HL-60 (cell line): ENCODE data around the gene DNASE1L3.

Source experiments
- POLR2AphosphoS5 ChIP-seq: IDR thresholded peaks from 2 replicates; pipeline ENCODE4 v1.6.1; 2012; ENCODE audit warnings: low read depth
- TF ChIP-seq, protein P1 (sequence below): IDR thresholded peaks from one replicate; pipeline ENCODE4 v1.5.1; 2011; ENCODE audit warnings: low read length, control low read depth, inconsistent platforms; ENCODE audit not compliant: insufficient read depth

DNA sequence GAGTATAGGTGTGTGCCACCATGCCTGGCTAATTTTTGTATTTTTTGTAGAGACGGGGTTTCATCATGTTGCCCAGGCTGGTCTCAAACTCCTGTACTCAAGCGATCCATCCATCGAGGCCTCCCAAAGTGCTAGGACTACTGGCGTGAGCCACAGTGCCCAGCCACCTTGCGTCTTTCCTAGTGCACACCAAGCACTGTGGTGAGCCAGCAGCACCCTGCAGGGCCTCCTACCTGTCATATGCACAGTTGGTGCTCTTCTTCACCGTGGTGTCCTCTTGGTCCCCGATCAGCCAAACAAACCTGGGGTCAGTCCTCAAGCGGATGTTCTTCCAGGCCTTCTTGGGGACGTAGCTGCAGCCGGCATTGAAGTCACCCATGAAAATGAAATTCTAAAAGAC is 13.2 kb downstream of the DNASE1L3 start:
- TF ChIP-seq, protein P1, sequence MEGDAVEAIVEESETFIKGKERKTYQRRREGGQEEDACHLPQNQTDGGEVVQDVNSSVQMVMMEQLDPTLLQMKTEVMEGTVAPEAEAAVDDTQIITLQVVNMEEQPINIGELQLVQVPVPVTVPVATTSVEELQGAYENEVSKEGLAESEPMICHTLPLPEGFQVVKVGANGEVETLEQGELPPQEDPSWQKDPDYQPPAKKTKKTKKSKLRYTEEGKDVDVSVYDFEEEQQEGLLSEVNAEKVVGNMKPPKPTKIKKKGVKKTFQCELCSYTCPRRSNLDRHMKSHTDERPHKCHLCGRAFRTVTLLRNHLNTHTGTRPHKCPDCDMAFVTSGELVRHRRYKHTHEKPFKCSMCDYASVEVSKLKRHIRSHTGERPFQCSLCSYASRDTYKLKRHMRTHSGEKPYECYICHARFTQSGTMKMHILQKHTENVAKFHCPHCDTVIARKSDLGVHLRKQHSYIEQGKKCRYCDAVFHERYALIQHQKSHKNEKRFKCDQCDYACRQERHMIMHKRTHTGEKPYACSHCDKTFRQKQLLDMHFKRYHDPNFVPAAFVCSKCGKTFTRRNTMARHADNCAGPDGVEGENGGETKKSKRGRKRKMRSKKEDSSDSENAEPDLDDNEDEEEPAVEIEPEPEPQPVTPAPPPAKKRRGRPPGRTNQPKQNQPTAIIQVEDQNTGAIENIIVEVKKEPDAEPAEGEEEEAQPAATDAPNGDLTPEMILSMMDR = no peak
- TF ChIP-seq POLR2AphosphoS5 = no peak
